Endothelial cell of umbilical vein (primary cell): ENCODE data around the gene ESYT2. TPM values are rescaled to one million over a fixed set of nuclear protein-coding genes. Genes with fewer than 3 reads are reported as not detected.

Experiments used
- BruUV-seq: library from RNA; stranded (reverse); fragments of 400-500 nt; replicated peaks from 2 replicates; lab custom pipeline; 2021; lab: Mats Ljungman, UMichigan
- CTCF ChIA-PET: fragments of 300-600, 350-600 bp; sonication (Branson Sonifier 250); formaldehyde crosslinking; loops from one replicate; lab custom pipeline; 2021; ENCODE audit warnings: antibody characterized with exemption, inconsistent platforms; lab: Charles Lee
- POLR2A ChIA-PET: fragments of 300-600, 350-600 bp; sonication (Branson Sonifier 250); formaldehyde crosslinking; loops from one replicate; lab custom pipeline; 2021; ENCODE audit warnings: antibody characterized with exemption, inconsistent platforms; lab: Charles Lee
- DNase-seq: peaks from one replicate; pipeline ENCODE4 v3.0.0-alpha.2; 2011; ENCODE audit warnings: low read depth, low spot score
- FAIRE-seq: peaks from 2 replicates; lab custom pipeline; 2011; peaks lifted over from hg19 to GRCh38; lab: Jason Lieb, UNC
- H2AFZ ChIP-seq: 2 replicates; pipeline ENCODE4 v1.6.0; 2012; ENCODE audit warnings: low read depth, low read length, control low read depth, inconsistent platforms
- H3K27ac ChIP-seq: 2 replicates; pipeline ENCODE4 v1.5.1; 2011; ENCODE audit warnings: low read depth, mild to moderate bottlenecking, control low read depth, low read length, moderate library complexity; ENCODE audit not compliant: insufficient read depth
- H3K27me3 ChIP-seq, 2 experiments: 2 replicates each; pipeline versions ENCODE4 v1.6.0 to v1.6.1; 2011; ENCODE audit warnings: low read length in 2 of 2, mixed read lengths in 1 of 2; ENCODE audit not compliant: control insufficient read depth in 2 of 2, insufficient read depth in 2 of 2
- H3K36me3 ChIP-seq, 2 experiments: 2 replicates in 1 of 2; 3 replicates in 1 of 2; pipeline ENCODE4 v1.5.1; 2011; ENCODE audit warnings: low read length in 2 of 2, mild to moderate bottlenecking in 1 of 2, moderate library complexity in 1 of 2; ENCODE audit not compliant: control insufficient read depth in 2 of 2, insufficient read depth in 2 of 2; ENCODE audit errors: extremely low read depth in 1 of 2
- H3K4me1 ChIP-seq: 3 replicates; pipeline ENCODE4 v1.5.1; 2011; ENCODE audit warnings: mild to moderate bottlenecking, low read length; ENCODE audit not compliant: control insufficient read depth, insufficient read depth; ENCODE audit errors: extremely low read depth
- H3K4me2 ChIP-seq: 2 replicates; pipeline ENCODE4 v1.6.1; 2011; ENCODE audit warnings: low read length, control low read depth, mixed read lengths; ENCODE audit not compliant: insufficient read depth
- H3K4me3 ChIP-seq, 3 experiments: fragments of 200-600 bp in 1 of 3; sonication (generic), shearing (Covaris generic) in 1 of 3; replicated peaks in 1 of 3; 2 replicates each; pipeline ENCODE4 v1.5.1; 2011 to 2016; ENCODE audit warnings: control low read depth in 3 of 3, low read length in 3 of 3, mild to moderate bottlenecking in 2 of 3, inconsistent platforms in 1 of 3, low read depth in 1 of 3, moderate library complexity in 1 of 3; ENCODE audit not compliant: insufficient read depth in 1 of 3
- H3K79me2 ChIP-seq: 2 replicates; pipeline ENCODE4 v1.6.0; 2012; ENCODE audit warnings: low read length, inconsistent platforms; ENCODE audit not compliant: control insufficient read depth, insufficient read depth
- H3K9ac ChIP-seq: replicated peaks from 2 replicates; pipeline ENCODE3; 2011; ENCODE audit warnings: low read length, control low read depth; ENCODE audit not compliant: insufficient read depth; ENCODE audit errors: extremely low read depth
- H3K9me1 ChIP-seq: replicated peaks from 3 replicates; pipeline ENCODE4 v1.6.0; 2011; ENCODE audit warnings: mild to moderate bottlenecking, low read length; ENCODE audit not compliant: control insufficient read depth, insufficient read depth; ENCODE audit errors: extremely low read depth
- H3K9me3 ChIP-seq: replicated peaks from 2 replicates; pipeline ENCODE4 v1.5.1; 2012; ENCODE audit warnings: low read length, inconsistent platforms; ENCODE audit not compliant: control insufficient read depth, insufficient read depth
- H4K20me1 ChIP-seq: replicated peaks from 2 replicates; pipeline ENCODE3; 2011; ENCODE audit warnings: mild to moderate bottlenecking, low read length; ENCODE audit not compliant: control insufficient read depth, insufficient read depth; ENCODE audit errors: extremely low read depth
- GATA2 ChIP-seq: IDR thresholded peaks from 2 replicates; pipeline ENCODE4 v1.7.0; 2011; ENCODE audit warnings: low read depth, mild to moderate bottlenecking, moderate library complexity, mixed read lengths, low read length; ENCODE audit not compliant: insufficient read length, insufficient read depth
- MYC ChIP-seq: IDR thresholded peaks from one replicate; pipeline ENCODE4 v1.6.1; 2011; ENCODE audit warnings: mild to moderate bottlenecking, low read depth, low read length
- POLR2A ChIP-seq: IDR thresholded peaks from 2 replicates; pipeline ENCODE4 v1.6.1; 2012; ENCODE audit warnings: low read depth, mild to moderate bottlenecking, control low read depth, low read length
- POLR2AphosphoS5 ChIP-seq: IDR thresholded peaks from 2 replicates; pipeline ENCODE4 v1.6.1; 2012; ENCODE audit warnings: low read depth, mild to moderate bottlenecking, control low read depth, low read length, moderate library complexity; ENCODE audit not compliant: insufficient read depth
- dilution Hi-C: fragments of 300-500 bp; cut with MboI; formaldehyde crosslinking; loops from one replicate; pipeline ENCODE4 v1.15.0; 2019; ENCODE audit warnings: low sequenced_read_pairs; ENCODE audit not compliant: extremely low pct_ligation_motif_present
- intact Hi-C: fragments of 100-400 bp; cut with micrococcal nuclease; formaldehyde crosslinking; loops from one replicate; pipeline ENCODE4 v1.10.0; 2022
- polyA plus RNA-seq, 4 experiments: library from polyadenylated mRNA; depleted of rRNA in 3 of 4; stranded (reverse) in 3 of 4; unstranded in 1 of 4; fragments of >200 nt; gene quantifications; 2 replicates each; pipeline versions ENCODE4 v1.2.1 to v1.2.3, GENCODE V29; 2011 to 2012; ENCODE audit warnings: missing spikeins in 1 of 4
- total RNA-seq: library from RNA; stranded (reverse); gene quantifications from 2 replicates; pipeline ENCODE4 v1.2.3, GENCODE V29; 2021
- TF ChIP-seq, protein P1 (sequence below): IDR thresholded peaks from 2 replicates; pipeline ENCODE4 v1.6.1; 2011; ENCODE audit not compliant: insufficient read depth, insufficient read length
- TF ChIP-seq, protein P2 (sequence below), 2 donors: IDR thresholded peaks; 1 replicate in 1 of 2; 2 replicates in 1 of 2; pipeline ENCODE4 v1.5.1; 2011; ENCODE audit warnings: low read length in 2 of 2, mild to moderate bottlenecking in 2 of 2, moderate library complexity in 2 of 2, control low read depth in 1 of 2, inconsistent platforms in 1 of 2, low read depth in 1 of 2; ENCODE audit not compliant: insufficient read depth in 1 of 2; ENCODE audit errors: extremely low read depth in 1 of 2

Gene ESYT2
- total and polyA plus RNA-seq, 2 donors (not counting 3 experiments of a cell fraction or from before 2014, with no cell fraction given): 18.8 to 46.6 TPM

DNA sequence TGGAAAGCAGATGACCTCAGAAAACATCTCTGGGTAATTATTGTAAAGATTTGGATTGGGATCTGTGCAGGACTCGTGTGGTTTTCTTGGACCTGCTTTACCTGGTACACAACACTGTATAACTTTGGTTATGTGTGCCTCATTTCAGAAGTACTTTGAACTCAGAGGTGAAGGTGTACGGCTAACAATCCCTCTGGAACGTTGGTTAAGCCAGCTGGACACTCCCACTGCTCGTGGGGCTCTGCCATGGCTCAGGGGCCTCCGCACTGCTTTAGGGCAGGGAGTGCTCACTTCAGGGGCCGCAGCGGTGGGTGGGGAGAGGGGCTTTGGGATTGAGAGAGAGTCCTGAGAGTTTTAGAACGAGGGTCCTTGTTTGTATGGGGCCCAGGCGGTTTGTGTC lies 40.6 kb upstream of the ESYT2 start:
- no peak for DNase-seq
- BruUV-seq: no TSS peak
- Histone ChIP-seq H3K27ac (no peak overlapping the region), H4K20me1 (no peaks in the 10 kb centered on the region), H2AFZ (no peak overlapping the region), H3K9me1 (no peaks in the 10 kb centered on the region), H3K79me2 (peaks cover 2% of the 10 kb centered on the region), H3K36me3 (peaks cover 0 to 7% of the 10 kb centered on the region in 2 experiments), H3K4me2 (no peak overlapping the region), H3K27me3 (no peaks in the 10 kb centered on the region), H3K9ac (no peak overlapping the region), H3K4me3 (no peak overlapping the region), H3K9me3 (no peaks in the 10 kb centered on the region), H3K4me1 (no peaks in the 10 kb centered on the region)
- intact Hi-C loops (no loop called here), dilution Hi-C loops (no loop called here)
- ChIA-PET POLR2A (no interaction called here), CTCF (interaction anchor here (0.6 kb wide), 1 partner anchor 135 kb away, joined by 3 read pairs; no protein-coding TSS in a partner anchor)
- no peak for FAIRE-seq
- TF ChIP-seq GATA2: no peak

DNA sequence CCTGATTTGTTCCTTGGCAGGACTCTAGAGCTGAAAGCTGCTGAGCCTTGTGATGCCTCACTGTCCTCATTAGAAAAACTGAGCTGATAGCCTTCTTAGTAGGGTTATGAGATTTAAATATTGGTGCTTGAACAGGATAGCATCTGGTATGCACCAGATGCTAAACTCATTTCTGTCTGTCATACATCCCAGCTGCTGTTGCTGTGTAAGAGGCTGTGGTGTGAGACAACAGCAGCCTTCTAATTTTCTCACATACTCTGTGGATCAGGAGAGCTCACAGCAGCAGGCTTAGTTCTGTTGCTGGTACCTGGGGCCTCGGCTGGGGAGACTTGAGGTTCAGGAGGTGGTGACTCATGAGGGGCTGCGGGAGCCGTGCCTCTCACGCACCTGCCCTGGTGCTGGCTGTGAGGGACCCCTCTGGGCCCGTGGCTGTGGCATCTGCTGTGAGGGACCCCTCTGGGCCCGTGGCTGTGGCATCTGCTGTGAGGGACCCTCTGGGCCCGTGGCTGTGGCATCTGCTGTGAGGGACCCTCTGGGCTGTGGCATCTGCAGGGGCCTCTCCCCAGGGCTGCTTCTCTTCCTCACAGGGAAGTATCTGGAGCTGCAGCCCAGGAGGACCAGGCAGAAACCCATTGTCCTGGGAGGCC lies 39.6 kb upstream of the ESYT2 start:
- CTCF ChIA-PET: interaction anchor here (0.7 kb wide), 1 partner anchor 108 kb away, joined by 3 read pairs; no protein-coding TSS in a partner anchor
- H3K9me1 ChIP-seq: no peaks in the 10 kb centered on the region
- no peak for FAIRE-seq

More for the DNA sequence above, 39.6 kb upstream of the ESYT2 start:
- Histone ChIP-seq H3K27me3 (no peaks in the 10 kb centered on the region), H3K9me3 (no peaks in the 10 kb centered on the region), H3K4me1 (peaks cover 4% of the 10 kb centered on the region), H3K4me3 (no peak overlapping the region), H2AFZ (no peak overlapping the region), H4K20me1 (no peaks in the 10 kb centered on the region), H3K4me2 (no peak overlapping the region), H3K79me2 (peaks cover 2% of the 10 kb centered on the region), H3K36me3 (peaks cover 0 to 7% of the 10 kb centered on the region in 2 experiments), H3K9ac (no peak overlapping the region), H3K27ac (no peak overlapping the region)
- POLR2A ChIA-PET: no interaction called here
- dilution Hi-C loops: no loop called here
- no peak for TF ChIP-seq POLR2A
- no peak for TF ChIP-seq POLR2AphosphoS5
- TF ChIP-seq GATA2: no peak
- TF ChIP-seq, protein P1, sequence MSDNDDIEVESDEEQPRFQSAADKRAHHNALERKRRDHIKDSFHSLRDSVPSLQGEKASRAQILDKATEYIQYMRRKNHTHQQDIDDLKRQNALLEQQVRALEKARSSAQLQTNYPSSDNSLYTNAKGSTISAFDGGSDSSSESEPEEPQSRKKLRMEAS: no peak
- TF ChIP-seq MYC: no peak
- TF ChIP-seq, protein P2, sequence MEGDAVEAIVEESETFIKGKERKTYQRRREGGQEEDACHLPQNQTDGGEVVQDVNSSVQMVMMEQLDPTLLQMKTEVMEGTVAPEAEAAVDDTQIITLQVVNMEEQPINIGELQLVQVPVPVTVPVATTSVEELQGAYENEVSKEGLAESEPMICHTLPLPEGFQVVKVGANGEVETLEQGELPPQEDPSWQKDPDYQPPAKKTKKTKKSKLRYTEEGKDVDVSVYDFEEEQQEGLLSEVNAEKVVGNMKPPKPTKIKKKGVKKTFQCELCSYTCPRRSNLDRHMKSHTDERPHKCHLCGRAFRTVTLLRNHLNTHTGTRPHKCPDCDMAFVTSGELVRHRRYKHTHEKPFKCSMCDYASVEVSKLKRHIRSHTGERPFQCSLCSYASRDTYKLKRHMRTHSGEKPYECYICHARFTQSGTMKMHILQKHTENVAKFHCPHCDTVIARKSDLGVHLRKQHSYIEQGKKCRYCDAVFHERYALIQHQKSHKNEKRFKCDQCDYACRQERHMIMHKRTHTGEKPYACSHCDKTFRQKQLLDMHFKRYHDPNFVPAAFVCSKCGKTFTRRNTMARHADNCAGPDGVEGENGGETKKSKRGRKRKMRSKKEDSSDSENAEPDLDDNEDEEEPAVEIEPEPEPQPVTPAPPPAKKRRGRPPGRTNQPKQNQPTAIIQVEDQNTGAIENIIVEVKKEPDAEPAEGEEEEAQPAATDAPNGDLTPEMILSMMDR (IDR thresholded peaks at IDR 0.05; ENCODE audit: extremely low read depth in 1 of 2, insufficient read depth in 1 of 2, low read depth in 1 of 2, low read length in 2 of 2): no peak
- no peak for DNase-seq
- intact Hi-C loops: no loop called here
- BruUV-seq: no TSS peak
